ENCODE data around the gene ADAMTSL4.

The ADAMTSL4 gene

DNA sequence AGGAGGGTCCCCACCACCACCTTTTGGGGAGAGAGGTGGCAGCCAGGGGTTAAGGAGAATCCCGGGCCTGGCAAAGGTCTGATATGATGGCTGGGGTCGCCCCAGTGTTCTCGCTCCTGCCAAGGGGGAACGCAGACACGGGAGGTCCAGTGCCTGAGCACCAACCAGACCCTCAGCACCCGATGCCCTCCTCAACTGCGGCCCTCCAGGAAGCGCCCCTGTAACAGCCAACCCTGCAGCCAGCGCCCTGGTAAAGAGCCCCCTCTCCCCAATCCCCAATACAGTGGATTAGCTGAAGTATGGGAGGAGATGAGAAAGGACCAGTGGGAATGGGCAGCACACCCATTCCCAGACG lies 10.4 kb downstream of the ADAMTSL4 start:
- H3K4me3 ChIP-seq (ENCODE audit: low read depth, low read length) = no peak overlapping the region
- TF ChIP-seq, protein P1, sequence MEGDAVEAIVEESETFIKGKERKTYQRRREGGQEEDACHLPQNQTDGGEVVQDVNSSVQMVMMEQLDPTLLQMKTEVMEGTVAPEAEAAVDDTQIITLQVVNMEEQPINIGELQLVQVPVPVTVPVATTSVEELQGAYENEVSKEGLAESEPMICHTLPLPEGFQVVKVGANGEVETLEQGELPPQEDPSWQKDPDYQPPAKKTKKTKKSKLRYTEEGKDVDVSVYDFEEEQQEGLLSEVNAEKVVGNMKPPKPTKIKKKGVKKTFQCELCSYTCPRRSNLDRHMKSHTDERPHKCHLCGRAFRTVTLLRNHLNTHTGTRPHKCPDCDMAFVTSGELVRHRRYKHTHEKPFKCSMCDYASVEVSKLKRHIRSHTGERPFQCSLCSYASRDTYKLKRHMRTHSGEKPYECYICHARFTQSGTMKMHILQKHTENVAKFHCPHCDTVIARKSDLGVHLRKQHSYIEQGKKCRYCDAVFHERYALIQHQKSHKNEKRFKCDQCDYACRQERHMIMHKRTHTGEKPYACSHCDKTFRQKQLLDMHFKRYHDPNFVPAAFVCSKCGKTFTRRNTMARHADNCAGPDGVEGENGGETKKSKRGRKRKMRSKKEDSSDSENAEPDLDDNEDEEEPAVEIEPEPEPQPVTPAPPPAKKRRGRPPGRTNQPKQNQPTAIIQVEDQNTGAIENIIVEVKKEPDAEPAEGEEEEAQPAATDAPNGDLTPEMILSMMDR (IDR thresholded peaks at IDR 0.05; ENCODE audit: control insufficient read depth, extremely low read depth, insufficient read depth) = no peak
- DNase-seq (ENCODE audit: low read depth) = no peak

DNA sequence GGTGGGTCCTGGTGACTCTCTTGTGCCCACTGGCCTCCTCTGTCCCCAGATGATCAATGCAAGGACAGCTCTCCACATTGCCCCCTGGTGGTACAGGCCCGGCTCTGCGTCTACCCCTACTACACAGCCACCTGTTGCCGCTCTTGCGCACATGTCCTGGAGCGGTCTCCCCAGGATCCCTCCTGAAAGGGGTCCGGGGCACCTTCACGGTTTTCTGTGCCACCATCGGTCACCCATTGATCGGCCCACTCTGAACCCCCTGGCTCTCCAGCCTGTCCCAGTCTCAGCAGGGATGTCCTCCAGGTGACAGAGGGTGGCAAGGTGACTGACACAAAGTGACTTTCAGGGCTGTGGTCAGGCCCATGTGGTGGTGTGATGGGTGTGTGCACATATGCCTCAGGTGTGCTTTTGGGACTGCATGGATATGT lies 10.8 kb downstream of the ADAMTSL4 start:
- DNase-seq (ENCODE audit: low read depth) = no peak
- TF ChIP-seq, protein P1 (IDR thresholded peaks at IDR 0.05; ENCODE audit: control insufficient read depth, extremely low read depth, insufficient read depth) = peak; percentile 90
- H3K4me3 ChIP-seq (ENCODE audit: low read depth, low read length) = no peak overlapping the region

DNA sequence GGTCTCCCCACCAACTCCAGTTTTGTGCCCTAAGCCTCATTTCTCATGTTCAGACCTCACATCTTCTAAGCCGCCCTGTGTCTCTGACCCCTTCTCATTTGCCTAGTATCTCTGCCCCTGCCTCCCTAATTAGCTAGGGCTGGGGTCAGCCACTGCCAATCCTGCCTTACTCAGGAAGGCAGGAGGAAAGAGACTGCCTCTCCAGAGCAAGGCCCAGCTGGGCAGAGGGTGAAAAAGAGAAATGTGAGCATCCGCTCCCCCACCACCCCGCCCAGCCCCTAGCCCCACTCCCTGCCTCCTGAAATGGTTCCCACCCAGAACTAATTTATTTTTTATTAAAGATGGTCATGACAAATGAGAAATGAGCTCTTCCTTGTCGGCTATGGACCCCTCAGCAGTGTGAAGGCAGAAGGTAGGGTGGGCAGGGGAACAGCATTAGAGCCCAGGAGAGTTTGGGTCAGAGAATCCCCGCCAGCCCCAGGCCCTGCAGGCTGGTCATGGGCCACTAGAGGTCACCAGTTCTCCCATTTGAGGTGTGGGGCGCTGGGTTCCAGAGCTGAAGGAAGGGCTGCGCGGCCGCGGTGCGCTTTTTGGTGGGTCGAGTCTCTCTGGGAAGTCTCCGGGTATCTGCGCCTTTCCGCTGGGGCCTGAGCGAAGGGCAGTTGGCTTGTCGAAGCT lies 11.5 kb downstream of the ADAMTSL4 start:
- TF ChIP-seq, protein P1 (IDR thresholded peaks at IDR 0.05; ENCODE audit: control insufficient read depth, extremely low read depth, insufficient read depth) = peak; percentile 87
- no peak for DNase-seq (ENCODE audit: low read depth)
- peak overlapping the region; percentile 51 for H3K4me3 ChIP-seq (ENCODE audit: low read depth, low read length)

DNA sequence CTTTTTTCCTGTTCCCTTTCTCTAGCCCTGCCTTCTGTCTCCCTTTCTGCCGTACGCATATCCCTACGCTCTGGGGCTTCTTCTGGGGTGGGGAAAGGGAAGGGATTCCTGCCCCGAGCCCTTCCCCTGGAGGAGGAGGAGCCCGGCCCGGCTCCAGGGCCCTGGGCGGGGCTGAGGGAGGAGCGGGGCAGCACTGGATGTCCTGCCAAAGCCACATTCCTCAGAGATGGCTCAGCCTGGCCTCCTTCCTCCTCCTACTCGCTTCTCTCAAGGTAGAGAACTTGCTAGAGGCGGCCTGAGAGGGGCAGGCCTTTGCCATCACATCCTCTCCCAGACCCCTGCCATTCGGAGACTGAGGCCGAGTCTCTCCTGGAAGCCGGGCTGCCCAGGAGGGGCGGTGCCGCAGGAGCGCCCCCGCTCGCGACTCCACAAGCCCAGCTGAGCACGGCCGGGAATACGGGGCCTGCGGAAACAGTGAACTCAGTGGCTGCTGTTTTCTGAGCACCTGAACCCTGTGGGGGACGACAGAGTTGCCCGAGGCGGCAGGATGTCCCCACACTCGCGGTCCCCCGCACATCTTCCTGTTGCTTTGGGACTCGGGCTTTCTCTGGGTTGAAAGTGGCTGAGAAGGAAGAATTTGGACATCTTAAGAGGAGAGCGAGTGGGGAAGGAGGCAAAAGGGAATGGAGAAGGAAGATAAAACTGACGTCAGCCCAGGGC lies 12.2 kb downstream of the ADAMTSL4 start:
- DNase-seq (ENCODE audit: low read depth) = peak; percentile 92
- TF ChIP-seq, protein P1 (IDR thresholded peaks at IDR 0.05; ENCODE audit: control insufficient read depth, extremely low read depth, insufficient read depth) = peak; percentile 32
- peak overlapping the region; percentile 51 for H3K4me3 ChIP-seq (ENCODE audit: low read depth, low read length)

DNA sequence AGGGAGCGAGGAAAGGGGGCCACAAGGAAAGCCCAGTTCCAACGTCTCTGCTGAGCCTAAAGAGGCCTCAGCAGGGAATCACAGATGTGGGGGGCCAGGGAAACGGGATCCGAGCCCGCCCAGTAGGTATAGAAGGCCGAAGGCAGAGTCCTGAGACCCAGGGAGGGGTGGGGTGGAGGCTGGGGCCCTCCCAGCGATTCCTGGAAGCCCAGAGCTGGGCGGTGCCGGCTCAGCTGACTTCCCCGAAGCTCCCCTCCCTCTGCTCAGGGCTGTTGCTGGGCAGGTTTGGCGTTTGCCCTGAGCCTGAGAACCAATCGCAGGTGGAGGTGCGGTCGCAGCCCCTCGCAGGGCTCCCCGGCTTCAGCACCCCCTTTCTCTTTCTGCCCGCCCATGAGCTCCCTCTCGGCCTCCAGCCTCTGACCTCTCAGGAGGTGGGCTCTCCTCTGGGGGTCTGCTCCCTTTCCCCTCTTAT lies 12.8 kb downstream of the ADAMTSL4 start:
- DNase-seq (ENCODE audit: low read depth) = peak; percentile 83
- TF ChIP-seq, protein P1 (IDR thresholded peaks at IDR 0.05; ENCODE audit: control insufficient read depth, extremely low read depth, insufficient read depth) = no peak
- peak overlapping the region; percentile 51 for H3K4me3 ChIP-seq (ENCODE audit: low read depth, low read length)

DNA sequence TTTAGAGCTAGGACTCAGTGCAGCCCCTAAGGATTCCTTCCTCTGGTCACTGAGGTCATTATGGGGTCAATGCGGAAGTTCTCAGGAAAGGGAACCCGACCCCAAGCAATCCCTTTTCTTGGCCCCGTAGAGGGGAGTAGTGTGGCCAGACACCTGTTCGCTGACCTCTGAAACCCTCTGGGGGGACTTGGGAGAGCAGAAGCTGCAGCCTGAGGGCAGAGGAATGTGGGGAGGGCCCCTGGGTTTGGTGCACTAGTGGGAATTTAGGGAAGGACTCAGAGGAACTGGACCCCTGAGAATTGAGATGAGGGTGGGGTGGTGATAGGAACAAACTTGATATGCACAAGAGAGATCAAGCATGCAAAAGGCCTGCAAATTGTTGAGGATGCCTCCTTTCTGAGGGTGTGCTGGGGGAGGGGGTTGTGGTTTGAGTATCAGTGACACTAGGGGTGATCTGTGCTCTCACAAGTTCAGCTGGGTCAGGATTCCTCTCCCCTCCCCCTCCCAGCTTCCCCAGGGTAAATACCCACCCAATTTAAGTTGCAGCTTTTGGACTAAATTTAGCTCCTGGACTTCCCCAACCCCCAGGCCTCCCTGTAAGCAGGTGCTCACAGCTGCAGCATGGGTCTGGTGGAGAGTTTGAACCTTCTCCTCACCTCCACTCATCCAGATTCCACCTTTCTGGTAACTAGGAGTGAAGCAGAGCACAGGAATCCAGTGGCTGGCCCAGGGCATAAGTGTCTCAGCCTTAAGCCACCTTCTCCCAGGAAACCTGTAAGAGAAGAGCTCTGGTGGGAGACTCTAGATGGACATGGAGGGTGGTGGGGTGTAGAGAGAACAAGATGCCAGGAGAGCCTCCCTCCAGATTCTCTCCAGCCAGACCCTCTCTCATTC lies 13.5 kb downstream of the ADAMTSL4 start:
- no peak overlapping the region for H3K4me3 ChIP-seq (ENCODE audit: low read depth, low read length)
- DNase-seq (ENCODE audit: low read depth) = no peak
- TF ChIP-seq, protein P1 (IDR thresholded peaks at IDR 0.05; ENCODE audit: control insufficient read depth, extremely low read depth, insufficient read depth) = no peak
